T-cell (primary cell): ENCODE data around the gene LHFPL4. TPM values are rescaled to one million over a fixed set of nuclear protein-coding genes. Genes with fewer than 3 reads are reported as not detected.
"Not testable (repeated sequence)": the region's sequence is repeated elsewhere in the genome, so short reads cannot be mapped to it uniquely, and the experiment has no call there.

Experiments
- ATAC-seq, 4 experiments: fragments of 200-7000 bp in 3 of 4; fragments of 150-1000 bp in 1 of 4; cut with Tn5 transposase; replicated peaks in 1 of 4; 1 replicate in 3 of 4; 2 replicates in 1 of 4; pipeline ENCODE4 v1.10.0; 2021; ENCODE audit warnings: moderate library complexity in 3 of 4, mild to moderate bottlenecking in 2 of 4, moderate number of reproducible peaks in 1 of 4
- CTCF ChIA-PET, 2 donors: fragments of 300-600 bp; sonication (Branson Sonifier 250); formaldehyde crosslinking; loops; one replicate each; lab custom pipeline; 2022; ENCODE audit warnings: antibody characterized with exemption in 2 of 2; lab: Charles Lee
- POLR2A ChIA-PET, 2 donors: fragments of 300-600 bp; sonication (Branson Sonifier 250); formaldehyde crosslinking; loops; one replicate each; lab custom pipeline; 2022; ENCODE audit warnings: antibody characterized with exemption in 2 of 2; lab: Charles Lee
- DNase-seq, 35 experiments: peaks; one replicate each; pipeline versions ENCODE4 v3.0.0 to v3.0.0-alpha.2; 2013 to 2023
- H3K27ac ChIP-seq: one replicate; pipeline ENCODE4 v1.5.1; 2013; ENCODE audit warnings: low read length
- H3K27me3 ChIP-seq, 2 experiments: replicated peaks in 1 of 2; 1 replicate in 1 of 2; 2 replicates in 1 of 2; pipeline versions ENCODE4 v1.6.1 to v1.7.0; 2013; ENCODE audit warnings: low read length in 1 of 2, mixed read lengths in 1 of 2; ENCODE audit not compliant: control insufficient read depth in 2 of 2, insufficient read depth in 2 of 2; ENCODE audit errors: extremely low read depth in 1 of 2
- H3K36me3 ChIP-seq, 2 donors: 1 replicate in 1 of 2; 2 replicates in 1 of 2; pipeline versions ENCODE4 v1.6.1 to v1.7.0; 2013; ENCODE audit warnings: low read length in 1 of 2; ENCODE audit not compliant: control insufficient read depth in 2 of 2, insufficient read depth in 1 of 2; ENCODE audit errors: extremely low read depth in 1 of 2
- H3K4me1 ChIP-seq, 2 experiments: 1 replicate in 1 of 2; 2 replicates in 1 of 2; pipeline versions ENCODE4 v1.6.1 to v1.7.0; 2013; ENCODE audit warnings: low read length in 2 of 2, mixed read lengths in 1 of 2; ENCODE audit not compliant: insufficient read depth in 2 of 2, control insufficient read depth in 1 of 2; ENCODE audit errors: extremely low read depth in 1 of 2
- H3K4me3 ChIP-seq, 2 donors: 1 replicate in 1 of 2; 2 replicates in 1 of 2; pipeline versions ENCODE4 v1.5.1 to v1.7.0; 2013; ENCODE audit warnings: mild to moderate bottlenecking in 2 of 2, low read length in 1 of 2, moderate library complexity in 1 of 2; ENCODE audit not compliant: control insufficient read depth in 1 of 2; ENCODE audit errors: extremely low read depth in 1 of 2
- H3K9me3 ChIP-seq: 2 replicates; pipeline ENCODE4 v1.7.0; 2013
- H3K27ac Mint-ChIP-seq, 2 donors: one replicate each; pipeline ENCODE4 v1.8.0; 2020 to 2021; ENCODE audit warnings: mild to moderate bottlenecking in 2 of 2, mixed read lengths in 2 of 2
- H3K27me3 Mint-ChIP-seq, 2 donors: one replicate each; pipeline ENCODE4 v1.8.0; 2021 to 2022; ENCODE audit warnings: mixed read lengths in 2 of 2
- H3K36me3 Mint-ChIP-seq: one replicate; pipeline ENCODE4 v1.8.0; 2021; ENCODE audit warnings: mixed read lengths
- H3K4me1 Mint-ChIP-seq, 3 donors: one replicate each; pipeline ENCODE4 v1.8.0; 2020 to 2022; ENCODE audit warnings: mixed read lengths in 3 of 3, mild to moderate bottlenecking in 1 of 3
- H3K4me3 Mint-ChIP-seq, 3 donors: one replicate each; pipeline ENCODE4 v1.8.0; 2020 to 2022; ENCODE audit warnings: mild to moderate bottlenecking in 3 of 3, mixed read lengths in 3 of 3, moderate library complexity in 3 of 3
- H3K9me3 Mint-ChIP-seq, 3 donors: one replicate each; pipeline ENCODE4 v1.8.0; 2020 to 2022; ENCODE audit warnings: mixed read lengths in 3 of 3
- WGBS: methylation state at CpG from one replicate; pipeline ENCODE4 v1.1.5; 2013; ENCODE audit warnings: missing lambda C conversion rate; ENCODE audit not compliant: insufficient coverage; 5-methylcytosine and 5-hydroxymethylcytosine counted together
- total RNA-seq, 35 experiments: library from RNA in 6 of 35; stranded (reverse) in 6 of 35; fragments of 120-200 nt in 1 of 35; gene quantifications; one replicate each; pipeline versions ENCODE4 v1.2.1 to v1.2.4 and lab custom pipeline; 2013 to 2026

Gene LHFPL4
- total RNA-seq, 5 donors from 2014 or later (not counting 1 experiment from before 2014, with no cell fraction given), result not detected

DNA sequence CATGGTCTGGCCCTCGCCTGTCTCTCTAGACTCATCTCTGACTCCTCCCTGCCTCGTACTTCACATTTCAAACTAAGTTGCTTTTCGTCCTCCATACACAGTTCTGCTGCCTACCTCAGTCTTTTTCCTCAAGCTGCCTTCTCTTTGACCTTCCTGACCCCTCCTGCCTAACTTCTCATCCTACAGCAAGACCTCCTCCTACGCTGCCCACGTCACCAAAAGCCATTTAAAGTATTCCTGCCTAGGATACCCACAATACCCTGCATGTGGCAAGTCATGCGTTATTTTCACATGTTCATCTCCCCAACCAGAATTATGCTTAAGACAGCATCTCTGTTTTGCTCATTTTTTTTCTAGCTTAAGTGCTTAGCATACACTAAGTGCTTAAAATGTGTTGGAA is 56.7 kb downstream of the LHFPL4 start:
- DNase-seq, result no peak
- no peak overlapping the region for H3K4me3 ChIP-seq
- H3K4me1 Mint-ChIP-seq, result peaks cover 5 to 15% (median 7%) of the 10 kb centered on the region in 3 donors
- peaks cover 0 to 17% of the 10 kb centered on the region in 2 experiments for H3K4me1 ChIP-seq
- 79% methylated on average over 5 of the region's 6 CpGs for WGBS
- ChIA-PET POLR2A (no interaction called here), CTCF (no interaction called here)
- H3K4me3 Mint-ChIP-seq, result no peak overlapping the region
- H3K9me3 ChIP-seq, result no peaks in the 10 kb centered on the region
- no peak overlapping the region for H3K27ac ChIP-seq
- H3K36me3 ChIP-seq, result no peaks in the 10 kb centered on the region
- peaks cover 0 to 9% (median 0%) of the 10 kb centered on the region in 3 donors for H3K9me3 Mint-ChIP-seq
- H3K27ac Mint-ChIP-seq, result no peak overlapping the region
- no peak for ATAC-seq
- peaks cover 22 to 28% of the 10 kb centered on the region in 2 donors for H3K27me3 Mint-ChIP-seq
- peaks cover 0 to 36% of the 10 kb centered on the region in 2 experiments for H3K27me3 ChIP-seq
- H3K36me3 Mint-ChIP-seq, result peaks cover 5% of the 10 kb centered on the region

GRCh38 chr3:9494036-9494435 is 59.6 kb downstream of the LHFPL4 start:
- H3K27me3 ChIP-seq, H3K27ac ChIP-seq, H3K4me3 Mint-ChIP-seq, H3K9me3 Mint-ChIP-seq, H3K4me1 Mint-ChIP-seq, H3K9me3 ChIP-seq, H3K27me3 Mint-ChIP-seq, H3K4me1 ChIP-seq, H3K36me3 ChIP-seq, H3K36me3 Mint-ChIP-seq, H3K27ac Mint-ChIP-seq, ATAC-seq, DNase-seq, CTCF ChIA-PET, POLR2A ChIA-PET, H3K4me3 ChIP-seq: not testable (repeated sequence)
- WGBS, result 97% methylated on average over 14 of the region's 15 CpGs

DNA sequence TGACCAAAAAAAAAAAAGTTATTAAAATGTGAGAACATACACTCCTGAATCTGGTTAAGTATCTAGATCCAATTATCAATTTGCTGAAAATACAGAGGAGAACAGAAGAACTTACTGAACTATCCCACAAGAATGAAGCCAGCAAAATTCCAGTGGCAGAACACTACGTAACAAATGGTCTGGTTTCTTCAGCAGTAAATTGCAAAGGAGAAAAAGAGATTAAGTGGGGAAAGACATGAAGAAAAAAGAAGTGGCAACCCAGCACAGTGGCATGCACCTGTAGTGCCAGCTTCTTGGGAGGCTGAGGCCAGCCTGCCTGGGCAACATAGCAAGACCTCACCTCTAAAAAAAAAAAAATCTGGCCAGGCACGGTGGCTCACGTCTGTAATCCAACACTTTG is 62.1 kb downstream of the LHFPL4 start:
- no peaks in the 10 kb centered on the region for H3K27me3 Mint-ChIP-seq
- POLR2A ChIA-PET, result interaction anchor here in 1 of 2 donors (0.6 kb wide), 1 partner anchor 527 kb away, joined by 13 read pairs; no protein-coding TSS in a partner anchor
- H3K36me3 Mint-ChIP-seq, result peaks cover 15% of the 10 kb centered on the region
- ATAC-seq, result no peak
- no peak overlapping the region for H3K4me3 ChIP-seq
- DNase-seq, result no peak
- no peaks in the 10 kb centered on the region for H3K9me3 ChIP-seq
- H3K27me3 ChIP-seq, result no peaks in the 10 kb centered on the region
- peaks cover 1 to 15% (median 9%) of the 10 kb centered on the region in 3 donors for H3K9me3 Mint-ChIP-seq
- H3K36me3 ChIP-seq, result no peaks in the 10 kb centered on the region
- H3K4me1 ChIP-seq, result no peaks in the 10 kb centered on the region
- no peak overlapping the region for H3K4me3 Mint-ChIP-seq
- CTCF ChIA-PET, result no interaction called here
- 100% methylated on average over 1 of the region's 3 CpGs for WGBS
- H3K27ac ChIP-seq, result no peak overlapping the region
- no peak overlapping the region for H3K27ac Mint-ChIP-seq
- no peaks in the 10 kb centered on the region for H3K4me1 Mint-ChIP-seq

GRCh38 chr3:9485248-9485647 is 68.4 kb downstream of the LHFPL4 start:
- H3K36me3 Mint-ChIP-seq, result peaks cover 42% of the 10 kb centered on the region
- CTCF ChIA-PET, result no interaction called here

DNA sequence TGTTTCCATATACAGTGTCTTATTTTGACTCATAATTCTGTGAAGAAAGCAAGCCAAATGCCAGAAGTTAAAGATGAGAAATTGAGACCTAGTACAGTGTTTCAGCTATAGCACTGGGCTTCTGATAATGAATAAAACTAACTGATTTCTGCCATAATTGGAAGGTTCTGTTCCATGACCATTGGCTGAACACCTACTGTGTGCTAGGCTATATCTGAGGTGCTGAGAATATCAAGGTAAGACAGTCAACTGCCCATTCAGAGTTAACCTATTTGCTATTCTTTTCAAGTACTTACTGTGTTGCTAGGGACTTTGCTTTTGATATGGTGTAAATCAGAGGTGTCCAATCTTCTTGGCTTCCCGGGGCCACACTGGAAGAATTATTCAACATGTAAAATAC is 73.4 kb downstream of the LHFPL4 start:
- no peaks in the 10 kb centered on the region for H3K4me1 Mint-ChIP-seq
- no peaks in the 10 kb centered on the region for H3K9me3 ChIP-seq
- peaks cover 63% of the 10 kb centered on the region for H3K36me3 Mint-ChIP-seq
- no peaks in the 10 kb centered on the region for H3K27me3 ChIP-seq
- H3K36me3 ChIP-seq, result peaks cover 3 to 39% of the 10 kb centered on the region in 2 donors
- ChIA-PET CTCF (no interaction called here), POLR2A (no interaction called here)
- no peak overlapping the region for H3K4me3 Mint-ChIP-seq
- no peak for DNase-seq
- H3K9me3 Mint-ChIP-seq, result no peaks in the 10 kb centered on the region
- H3K27ac Mint-ChIP-seq, result no peak overlapping the region
- H3K27me3 Mint-ChIP-seq, result no peaks in the 10 kb centered on the region
- H3K4me3 ChIP-seq, result no peak overlapping the region
- H3K27ac ChIP-seq, result no peak overlapping the region
- no peak for ATAC-seq
- WGBS, result no CpG with 5 or more reads among the region's 1 CpG
- no peaks in the 10 kb centered on the region for H3K4me1 ChIP-seq

More at GRCh38 chr3:9485248-9485647, 68.4 kb downstream of the LHFPL4 start:
- H3K4me3 ChIP-seq, result no peak overlapping the region
- H3K27ac Mint-ChIP-seq, result peak overlapping the region in 1 of 2 donors; percentile 4
- H3K4me3 Mint-ChIP-seq, result no peak overlapping the region
- no peaks in the 10 kb centered on the region for H3K27me3 ChIP-seq
- H3K27me3 Mint-ChIP-seq, result no peaks in the 10 kb centered on the region
- no CpG with 5 or more reads among the region's 1 CpG for WGBS
- DNase-seq (no peak), ATAC-seq (no peak)
- no peaks in the 10 kb centered on the region for H3K4me1 Mint-ChIP-seq
- H3K4me1 ChIP-seq, result no peaks in the 10 kb centered on the region
- H3K36me3 ChIP-seq, result peaks cover 0 to 9% of the 10 kb centered on the region in 2 donors
- no peak overlapping the region for H3K27ac ChIP-seq
- H3K9me3 Mint-ChIP-seq, result peaks cover 3 to 16% (median 5%) of the 10 kb centered on the region in 3 donors
- H3K9me3 ChIP-seq, result no peaks in the 10 kb centered on the region
- POLR2A ChIA-PET, result no interaction called here

DNA sequence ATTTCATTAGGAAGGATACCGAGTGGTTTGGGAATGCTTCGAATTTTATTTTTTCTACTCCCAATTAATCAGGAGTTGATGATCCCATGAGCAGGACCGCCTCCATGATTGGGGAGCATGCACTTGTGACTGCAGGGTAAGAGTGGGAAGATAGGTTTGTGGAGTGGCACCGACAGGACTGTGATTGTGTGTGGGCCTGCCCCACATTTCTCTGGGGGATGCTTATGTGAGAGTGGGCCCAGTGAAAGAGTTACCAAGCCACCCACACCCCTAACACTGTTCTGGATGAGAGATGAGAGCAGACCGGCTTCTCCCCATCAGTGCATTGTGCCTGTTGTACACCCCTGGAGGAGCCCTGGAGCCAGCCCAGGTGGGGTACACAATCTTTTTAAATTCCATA is 76.7 kb downstream of the LHFPL4 start:
- CTCF ChIA-PET, result no interaction called here
- no peaks in the 10 kb centered on the region for H3K27me3 ChIP-seq
- H3K36me3 ChIP-seq, result peaks cover 12 to 71% of the 10 kb centered on the region in 2 donors
- no peak overlapping the region for H3K4me3 Mint-ChIP-seq
- H3K36me3 Mint-ChIP-seq, result peaks cover 78% of the 10 kb centered on the region
- H3K27ac ChIP-seq, result no peak overlapping the region
- H3K4me3 ChIP-seq, result no peak overlapping the region
- H3K27me3 Mint-ChIP-seq, result no peaks in the 10 kb centered on the region
- no peaks in the 10 kb centered on the region for H3K9me3 Mint-ChIP-seq
- no peak overlapping the region for H3K27ac Mint-ChIP-seq
- no peak for DNase-seq
- POLR2A ChIA-PET, result no interaction called here
- no peaks in the 10 kb centered on the region for H3K9me3 ChIP-seq
- no peaks in the 10 kb centered on the region for H3K4me1 Mint-ChIP-seq
- ATAC-seq, result no peak
- H3K4me1 ChIP-seq, result no peaks in the 10 kb centered on the region
- WGBS, result no CpG with 5 or more reads among the region's 5 CpGs

- WGBS, result no CpG with 5 or more reads among the region's 6 CpGs
- no peak overlapping the region for H3K4me3 Mint-ChIP-seq
- Histone ChIP-seq H3K36me3 (peaks cover 17 to 84% of the 10 kb centered on the region in 2 donors), H3K27ac (no peak overlapping the region), H3K4me1 (no peaks in the 10 kb centered on the region), H3K4me3 (no peak overlapping the region), H3K9me3 (no peaks in the 10 kb centered on the region), H3K27me3 (no peaks in the 10 kb centered on the region)
- DNase-seq (no peak), ATAC-seq (no peak)
- no peak overlapping the region for H3K27ac Mint-ChIP-seq
- H3K36me3 Mint-ChIP-seq, result peaks cover 80% of the 10 kb centered on the region
- H3K27me3 Mint-ChIP-seq, result no peaks in the 10 kb centered on the region
- no peaks in the 10 kb centered on the region for H3K4me1 Mint-ChIP-seq
- H3K9me3 Mint-ChIP-seq, result no peaks in the 10 kb centered on the region
- POLR2A ChIA-PET, result no interaction called here
- CTCF ChIA-PET, result no interaction called here
Measured at GRCh38 chr3:9474482-9474881, 79.1 kb downstream of the LHFPL4 start.
